HG03196 (cell line): Measurements from ENCODE around the gene NCBP3.

Experiments used
- ATAC-seq: cut with Tn5 transposase; IDR thresholded peaks from one replicate; pipeline ENCODE4 v1.9.1; 2021; ENCODE audit not compliant: unreplicated experiment

NCBP3 gene

DNA sequence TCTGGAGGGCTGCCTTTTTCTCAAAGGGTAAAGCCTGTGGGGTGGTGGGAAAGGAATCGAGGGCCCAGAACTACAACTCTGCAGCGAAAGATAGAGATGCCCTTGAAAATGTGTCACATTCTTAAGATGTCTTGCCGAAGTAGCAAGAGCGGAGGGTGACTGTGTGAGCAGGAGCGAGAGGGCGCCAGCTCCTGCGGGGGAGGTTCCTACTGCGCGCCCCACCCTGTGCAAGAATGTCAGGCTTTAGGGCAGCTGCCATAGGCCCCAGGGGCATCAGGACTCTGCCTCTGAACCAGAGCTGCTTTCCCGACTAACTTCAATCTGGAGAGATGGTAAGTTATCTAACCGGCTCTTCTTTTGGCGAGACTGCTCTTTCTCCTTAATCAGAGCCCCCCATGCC, 33.3 kb downstream of the NCBP3 start:
- no peak for ATAC-seq

- ATAC-seq, result no peak
Observed at GRCh38 chr17:3812284-3812683, 33.8 kb downstream of the NCBP3 start.

DNA sequence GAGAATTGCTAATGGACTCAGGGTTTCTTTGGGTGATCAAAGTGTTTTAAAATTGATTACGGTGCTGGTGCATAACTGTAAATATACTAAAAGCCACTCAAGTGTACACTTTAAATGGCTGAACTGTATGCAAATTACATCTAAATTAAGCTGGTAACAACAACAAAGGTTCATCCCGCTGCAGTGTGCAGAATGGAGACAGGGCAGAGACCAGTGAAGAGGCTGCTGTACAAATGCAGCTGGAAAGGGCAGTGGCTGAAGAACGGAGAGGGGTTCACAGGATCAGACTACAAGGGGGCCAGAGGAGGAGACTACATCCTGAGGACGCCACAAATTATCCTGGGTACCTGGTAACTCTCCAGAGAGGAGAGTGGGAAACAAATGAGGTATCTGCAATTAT, 36.0 kb downstream of the NCBP3 start:
- no peak for ATAC-seq

DNA sequence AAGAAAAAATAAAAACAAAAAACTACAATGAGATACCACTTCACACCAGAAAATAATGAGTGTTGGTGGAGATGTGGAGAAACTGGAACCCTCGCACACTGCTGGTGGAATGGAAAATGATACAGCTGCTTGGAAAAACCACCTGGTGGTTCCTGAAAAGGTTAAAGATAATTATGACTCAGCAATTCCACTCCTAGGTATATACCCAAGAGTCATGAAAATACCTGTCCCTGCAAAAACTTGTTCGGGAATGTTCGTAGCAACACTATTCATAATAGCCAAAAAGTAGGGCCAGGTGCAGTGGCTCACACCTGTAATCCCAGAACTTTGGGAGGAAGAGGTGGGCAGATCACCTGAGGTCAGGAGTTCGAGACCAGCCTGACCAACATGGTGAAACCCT, 36.9 kb downstream of the NCBP3 start:
- ATAC-seq, result no peak

GRCh38 chr17:3808701-3809100, 37.3 kb downstream of the NCBP3 start:
- ATAC-seq, result no peak

- ATAC-seq, result no peak
Observed at GRCh38 chr17:3805581-3805980, 40.5 kb downstream of the NCBP3 start.

DNA sequence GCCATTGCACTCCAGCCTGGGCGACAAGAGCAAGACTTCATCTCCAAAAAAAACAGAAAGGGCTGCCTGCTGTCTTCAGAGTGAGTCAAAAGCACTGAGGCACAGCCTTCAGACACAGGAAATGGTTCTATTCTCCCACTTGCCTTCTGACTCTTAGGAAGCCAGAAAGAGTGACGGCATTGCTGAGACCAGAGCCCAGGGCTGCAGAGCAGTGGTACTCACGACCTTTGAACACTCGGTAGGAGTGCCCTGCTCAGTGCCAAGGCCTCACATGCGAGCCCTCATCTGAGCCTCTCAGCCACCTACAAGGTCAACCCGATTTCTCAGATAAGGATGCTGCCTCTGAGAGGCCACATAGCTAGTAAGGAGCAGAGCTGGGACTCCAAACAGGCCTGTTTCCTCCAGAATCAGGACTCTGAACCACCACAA, 41.5 kb downstream of the NCBP3 start:
- no peak for ATAC-seq

DNA sequence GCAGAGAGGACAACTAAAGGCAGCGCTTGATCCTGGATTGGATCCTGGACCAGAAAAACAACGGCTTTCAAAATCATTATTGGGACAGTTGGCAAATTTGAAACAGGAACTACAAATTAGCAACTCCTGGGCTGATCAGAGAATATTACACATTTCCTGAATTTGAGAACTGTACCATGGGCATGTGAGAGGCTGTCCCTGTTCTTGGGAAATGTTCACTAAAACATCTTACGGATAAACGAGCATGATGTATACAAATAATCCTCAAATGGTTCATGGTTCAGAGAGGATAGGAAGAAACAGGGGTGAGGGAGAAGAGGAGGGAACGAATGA, 42.8 kb downstream of the NCBP3 start:
- ATAC-seq, result no peak

DNA sequence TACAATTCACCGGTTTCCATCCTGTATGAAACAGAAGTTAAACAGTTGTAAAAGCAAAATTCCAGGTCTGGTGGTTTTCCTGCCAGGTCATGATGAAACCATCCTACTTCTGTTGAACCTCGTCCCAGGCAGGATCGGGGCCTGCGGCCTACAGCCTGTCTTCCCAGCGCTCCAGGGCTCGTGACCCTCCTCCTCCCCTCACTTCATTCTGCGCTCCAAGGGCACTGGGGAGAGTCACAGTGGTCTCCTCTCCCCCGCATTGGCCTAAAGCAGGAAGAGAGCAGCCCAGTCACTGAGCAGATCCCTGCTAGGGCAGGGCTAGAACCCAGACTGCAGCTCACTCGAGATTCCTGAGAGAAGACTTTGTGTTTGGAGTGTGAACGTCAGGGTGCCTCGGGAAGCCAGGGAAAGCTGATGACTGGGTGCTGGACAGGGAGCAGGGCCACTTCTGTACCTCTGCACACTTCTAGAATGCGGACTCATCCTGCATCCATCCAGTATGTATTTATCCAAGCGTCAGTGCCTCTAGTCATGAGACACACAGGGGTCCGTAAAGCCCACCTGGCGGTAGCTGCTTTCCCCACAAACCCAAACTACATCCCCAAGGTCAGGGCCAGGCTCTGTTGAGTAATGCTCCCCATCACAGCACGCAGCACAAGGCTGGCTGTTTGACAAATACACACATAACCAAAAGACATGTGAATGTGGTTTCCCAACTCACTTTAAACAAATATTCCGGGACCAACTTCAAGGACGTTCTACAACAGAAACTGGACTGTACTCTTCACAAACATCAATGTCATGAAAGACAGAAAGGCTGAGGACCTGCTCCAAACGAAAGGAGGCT, 43.4 kb downstream of the NCBP3 start:
- no peak for ATAC-seq

DNA sequence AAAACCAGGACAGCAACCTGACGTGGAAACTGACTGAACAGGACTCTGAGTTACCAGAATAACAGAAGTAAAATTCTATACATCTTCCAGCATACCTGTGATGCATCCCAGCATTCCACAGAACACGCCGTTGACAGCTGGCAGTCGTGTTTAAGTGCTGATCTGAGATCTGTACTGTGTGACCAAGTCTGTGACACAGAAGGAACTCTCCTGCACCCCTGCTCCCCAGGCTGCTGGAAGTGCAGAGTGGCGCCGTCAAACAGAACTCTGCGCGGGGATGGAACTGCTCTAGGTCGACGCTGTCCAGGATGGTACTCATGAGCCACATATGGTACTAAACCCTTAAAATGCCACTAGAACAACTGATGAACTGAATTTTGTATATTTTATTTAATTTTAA, 44.3 kb downstream of the NCBP3 start:
- no peak for ATAC-seq

DNA sequence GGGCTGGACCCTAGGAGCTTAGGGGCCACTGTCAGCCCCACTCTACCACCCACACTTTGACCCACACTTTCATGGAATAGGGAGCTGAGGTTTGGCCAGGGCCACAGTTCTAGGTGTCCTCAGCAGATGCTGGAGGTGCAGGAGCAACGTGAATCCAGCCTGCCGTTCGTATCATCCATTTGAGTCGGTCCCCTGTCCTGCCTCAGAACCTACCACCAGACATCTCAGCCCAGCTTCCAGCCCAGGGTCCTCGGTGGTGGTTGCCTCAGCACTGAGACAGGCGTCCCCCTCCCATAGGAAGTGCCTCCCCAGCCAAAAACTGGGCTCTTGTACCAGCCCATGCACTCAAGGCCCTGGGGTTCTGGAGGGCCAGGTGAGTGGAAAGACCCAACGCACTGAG, 44.7 kb downstream of the NCBP3 start:
- no peak for ATAC-seq

- no peak for ATAC-seq
Observed at GRCh38 chr17:3800362-3801271, 45.4 kb downstream of the NCBP3 start, which contains the start of gene ITGAE. Gene ITGAE (minus strand): TSS chr17:3801188. CDS start chr17:3801144, 44 bp downstream.

DNA sequence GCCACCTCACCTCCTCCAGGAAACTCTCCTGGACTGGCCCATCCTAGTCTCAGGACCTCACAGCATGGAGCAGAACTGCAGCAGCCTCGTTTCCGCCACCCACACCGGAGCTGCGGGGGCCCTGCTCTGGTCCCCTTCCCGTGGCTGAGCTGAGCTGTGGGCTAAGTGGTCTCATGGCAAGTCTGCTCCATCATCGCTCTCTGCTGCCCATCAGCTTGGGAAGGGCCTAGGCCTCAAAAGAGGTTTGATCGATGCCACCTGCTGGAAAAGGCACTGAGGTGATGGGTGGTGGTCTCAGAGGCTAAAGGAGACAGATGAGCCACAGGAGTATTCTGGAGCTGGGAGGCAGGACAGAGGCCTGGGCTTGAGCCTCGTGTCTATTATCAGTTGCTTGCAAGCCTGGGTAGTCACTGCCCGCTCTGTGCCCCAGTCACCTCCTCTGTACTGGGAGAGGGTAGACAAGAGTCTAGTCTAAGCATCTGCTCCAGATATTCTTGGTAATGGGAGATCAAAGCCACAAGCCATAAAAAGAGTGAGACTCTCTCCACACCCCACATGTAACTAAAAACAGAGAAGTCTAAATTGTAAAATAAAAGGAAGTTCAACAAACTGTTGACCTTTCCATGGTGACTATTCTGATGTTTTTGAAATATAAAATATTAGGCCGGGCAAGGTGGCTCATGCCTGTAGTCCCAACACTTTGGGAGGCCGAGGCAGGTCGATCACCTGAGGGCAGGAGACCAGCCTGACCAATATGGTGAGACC, 46.7 kb downstream of the NCBP3 start:
- ATAC-seq, result no peak

DNA sequence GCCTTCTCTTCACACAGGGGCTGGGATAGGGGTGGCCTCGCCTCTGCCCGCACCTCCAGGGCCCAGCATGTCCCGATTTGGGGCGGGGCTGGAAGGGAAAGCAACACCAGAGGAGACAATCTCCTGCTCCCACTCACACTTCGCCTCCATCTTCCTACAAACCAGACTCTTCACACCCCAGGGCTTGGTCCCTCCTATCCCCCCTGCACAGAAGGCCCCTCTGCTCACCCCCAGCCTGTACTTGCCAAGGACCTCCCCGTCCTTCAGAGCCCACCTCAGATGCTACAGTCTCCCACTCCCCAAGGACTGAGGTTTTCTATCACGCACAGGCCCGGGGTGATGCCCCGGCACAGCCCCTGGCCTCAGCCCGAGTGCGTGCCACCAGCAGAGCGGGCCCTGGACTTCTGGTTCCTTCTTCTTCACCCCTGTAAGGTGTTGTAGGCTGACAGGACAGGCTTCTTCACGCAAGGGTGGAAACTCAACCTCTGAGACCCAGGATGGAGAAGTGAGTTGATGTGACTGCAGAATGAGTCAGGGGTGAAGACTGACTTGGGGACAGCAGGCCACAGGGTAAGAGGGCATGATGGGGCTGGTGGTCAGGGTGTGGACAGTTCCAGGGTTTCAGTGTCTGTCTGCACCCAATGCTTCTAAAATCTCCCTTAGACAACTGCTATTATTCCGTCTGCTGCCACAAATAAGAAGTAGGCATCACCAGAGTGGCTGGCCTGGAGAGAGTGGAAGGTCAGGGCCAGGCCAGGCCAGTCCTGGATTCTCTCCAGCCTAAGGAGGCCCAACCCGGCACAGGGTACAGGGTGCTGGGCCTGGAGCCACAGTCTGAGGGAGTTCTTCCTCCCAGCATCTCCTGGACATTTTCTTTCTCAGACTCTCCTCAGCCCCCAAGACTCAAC, 47.5 kb downstream of the NCBP3 start:
- no peak for ATAC-seq

DNA sequence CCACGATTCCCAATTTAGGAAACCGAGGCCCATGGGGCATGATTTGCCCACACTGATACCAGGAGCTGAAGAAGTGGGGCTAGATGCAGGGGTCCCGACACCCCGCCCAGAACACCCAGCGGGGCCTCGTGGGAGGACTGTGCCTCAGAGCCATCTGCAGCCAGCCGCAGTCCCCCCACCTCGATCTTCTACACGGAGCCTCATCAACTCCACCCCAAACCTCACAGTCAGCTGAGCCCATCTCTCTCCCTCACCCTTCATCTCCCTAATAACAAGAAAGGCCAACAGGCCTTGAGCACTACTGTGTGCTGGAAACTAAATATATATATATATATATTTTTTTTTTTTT, 49.2 kb downstream of the NCBP3 start:
- no peak for ATAC-seq

DNA sequence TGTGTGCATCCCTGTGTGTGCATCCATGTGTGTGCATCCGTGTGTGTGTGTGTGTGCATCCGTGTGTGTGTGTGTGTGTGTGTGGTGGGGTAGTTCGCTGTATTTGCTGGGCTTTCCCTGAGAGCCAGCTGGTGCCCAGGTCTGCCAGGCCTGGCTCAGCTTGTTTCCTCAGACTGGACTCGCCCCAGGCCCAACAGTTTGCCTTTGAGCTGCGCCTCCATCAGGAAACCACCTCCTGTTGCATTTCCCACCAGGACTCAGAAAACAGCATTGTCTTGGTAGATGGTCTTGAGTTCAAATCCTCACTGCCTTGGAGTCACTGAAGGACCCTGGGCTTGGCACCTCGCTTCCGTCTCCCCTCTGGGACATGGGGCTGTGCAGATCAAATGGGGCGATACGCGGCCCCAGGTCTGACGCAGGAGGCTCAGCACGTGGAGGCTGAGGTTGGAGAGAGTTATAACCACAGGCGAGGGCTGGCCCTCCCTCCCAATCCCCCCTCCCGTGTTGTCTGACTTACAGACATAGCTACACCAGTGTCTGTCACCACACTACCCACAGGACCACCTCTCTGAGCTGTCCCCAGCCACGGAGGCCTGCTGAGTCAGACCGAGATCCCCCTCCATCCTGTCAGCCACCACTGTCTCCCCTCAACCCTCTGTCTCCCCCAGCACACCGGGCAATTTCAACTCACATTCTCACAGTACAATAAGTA, 49.8 kb downstream of the NCBP3 start:
- ATAC-seq, result no peak

GRCh38 chr17:3795390-3796102, 50.5 kb downstream of the NCBP3 start:
- no peak for ATAC-seq

DNA sequence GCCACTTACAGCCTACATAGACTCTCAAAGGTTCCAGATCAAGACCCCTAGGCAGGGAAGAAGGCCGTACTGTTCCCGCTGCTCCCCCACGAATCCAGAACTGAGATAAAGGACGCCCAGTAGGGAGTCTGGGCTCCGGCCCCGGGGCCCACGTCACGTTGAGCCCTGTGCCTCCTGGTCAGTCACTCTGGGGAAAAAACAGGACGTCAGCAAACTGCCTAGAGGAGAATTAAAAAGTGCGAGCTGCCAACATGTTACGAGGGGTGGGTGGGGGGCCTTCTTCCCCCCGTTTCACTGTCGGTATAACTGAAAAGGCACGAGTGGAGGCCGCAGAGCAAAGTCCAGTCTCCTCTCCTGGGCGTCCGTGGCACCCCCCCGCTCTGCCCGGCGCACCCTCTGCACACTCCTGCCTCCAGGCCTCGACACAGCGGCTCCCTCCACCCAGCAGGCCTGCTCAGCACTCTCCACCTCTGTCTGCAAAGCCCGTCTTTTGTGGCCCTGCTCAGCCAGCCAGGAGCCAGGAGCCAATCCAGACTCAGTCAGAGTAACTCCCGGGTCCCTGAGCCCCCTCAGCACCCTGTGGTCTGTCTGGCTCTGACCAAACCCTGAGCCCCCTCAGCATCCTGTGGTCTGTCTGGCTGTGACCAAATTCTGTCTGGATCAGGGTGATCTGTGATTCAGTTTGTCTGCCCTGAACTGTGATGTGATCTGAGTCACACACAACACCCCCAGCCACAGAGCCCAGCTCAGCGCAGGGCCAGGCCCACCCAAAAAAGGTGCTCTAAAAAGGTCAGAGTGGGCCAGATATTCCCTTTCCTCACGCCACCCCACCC, 51.3 kb downstream of the NCBP3 start:
- ATAC-seq, result no peak
